ENCODE data around the gene SLC9B2. TPM values are rescaled to one million over a fixed set of nuclear protein-coding genes. Genes with fewer than 3 reads are reported as not detected.
A peak's percentile ranks its signal among the peaks of the same experiment; 100 is the strongest.

The SLC9B2 gene
- total RNA-seq, 2 donors from 2014 or later: 1.3 to 2.9 TPM

- no peak for TF ChIP-seq CTCF (IDR thresholded peaks at IDR 0.05)
- DNase-seq: no peak
- Histone ChIP-seq H3K4me1 (no peaks in the 10 kb centered on the region), H3K4me3 (peak overlapping the region; percentile 35), H3K9ac (ENCODE audit: low read depth in 2 of 2, low read length in 2 of 2) (peak overlapping the region; percentile 26 to 55), H3K36me3 (no peaks in the 10 kb centered on the region), H3K27me3 (no peaks in the 10 kb centered on the region), H3K9me3 (no peaks in the 10 kb centered on the region), H3K27ac (peak overlapping the region; percentile 41)
- intact Hi-C loops (cut with DNase I): loop anchor here (10.0 kb wide), 1 partner anchor 654 kb away; no protein-coding TSS in a partner anchor
Observed at GRCh38 chr4:103098756-103099440, 22.3 kb upstream of the SLC9B2 start.

- no peaks in the 10 kb centered on the region for H3K27me3 ChIP-seq
- TF ChIP-seq CTCF (IDR thresholded peaks at IDR 0.05): no peak
- H3K9me3 ChIP-seq: no peaks in the 10 kb centered on the region
- intact Hi-C loops (cut with DNase I): loop anchor here (10.0 kb wide), 1 partner anchor 654 kb away; no protein-coding TSS in a partner anchor
- H3K9ac ChIP-seq (ENCODE audit: low read depth in 2 of 2, low read length in 2 of 2): no peak overlapping the region
- no peak for DNase-seq
- H3K36me3 ChIP-seq: no peaks in the 10 kb centered on the region
- no peaks in the 10 kb centered on the region for H3K4me1 ChIP-seq
- no peak overlapping the region for H3K27ac ChIP-seq
- H3K4me3 ChIP-seq: no peak overlapping the region
Observed at GRCh38 chr4:103098341-103098740, 21.8 kb upstream of the SLC9B2 start.

GRCh38 chr4:103097112-103097511, 20.6 kb upstream of the SLC9B2 start:
- intact Hi-C loops (cut with DNase I): loop anchor here (10.0 kb wide), 1 partner anchor 652 kb away; no protein-coding TSS in a partner anchor
- Histone ChIP-seq H3K9me3 (no peaks in the 10 kb centered on the region), H3K36me3 (no peaks in the 10 kb centered on the region), H3K4me1 (no peaks in the 10 kb centered on the region), H3K27ac (no peak overlapping the region), H3K27me3 (no peaks in the 10 kb centered on the region), H3K4me3 (no peak overlapping the region), H3K9ac (ENCODE audit: low read depth in 2 of 2, low read length in 2 of 2) (no peak overlapping the region)
- TF ChIP-seq CTCF (IDR thresholded peaks at IDR 0.05): no peak
- no peak for DNase-seq

GRCh38 chr4:103095080-103095479, 18.5 kb upstream of the SLC9B2 start:
- DNase-seq: no peak
- no peaks in the 10 kb centered on the region for H3K4me1 ChIP-seq
- no peak overlapping the region for H3K4me3 ChIP-seq
- H3K27ac ChIP-seq: no peak overlapping the region
- no peak overlapping the region for H3K9ac ChIP-seq (ENCODE audit: low read depth in 2 of 2, low read length in 2 of 2)
- H3K9me3 ChIP-seq: no peaks in the 10 kb centered on the region
- no peaks in the 10 kb centered on the region for H3K36me3 ChIP-seq
- H3K27me3 ChIP-seq: no peaks in the 10 kb centered on the region
- TF ChIP-seq CTCF (IDR thresholded peaks at IDR 0.05): no peak
- intact Hi-C loops (cut with DNase I): loop anchor here (10.0 kb wide), 1 partner anchor 650 kb away; no protein-coding TSS in a partner anchor

GRCh38 chr4:103092245-103092644, 15.7 kb upstream of the SLC9B2 start:
- DNase-seq: no peak
- intact Hi-C loops (cut with DNase I): loop anchor here (5.0 to 10.0 kb wide), 2 partner anchors 470 to 647 kb away; no protein-coding TSS in a partner anchor
- TF ChIP-seq CTCF (IDR thresholded peaks at IDR 0.05): no peak

More at GRCh38 chr4:103092245-103092644, 15.7 kb upstream of the SLC9B2 start:
- Histone ChIP-seq H3K9ac (ENCODE audit: low read depth in 2 of 2, low read length in 2 of 2) (no peak overlapping the region), H3K27ac (no peak overlapping the region), H3K27me3 (no peaks in the 10 kb centered on the region), H3K4me1 (no peaks in the 10 kb centered on the region), H3K4me3 (no peak overlapping the region), H3K9me3 (no peaks in the 10 kb centered on the region), H3K36me3 (no peaks in the 10 kb centered on the region)
